ENCODE measurements around the gene TRIP13. TPM values are rescaled to one million over a fixed set of nuclear protein-coding genes. Genes with fewer than 3 reads are reported as not detected.
A peak's percentile ranks its signal among the peaks of the same experiment; 100 is the strongest.

Gene TRIP13
- total RNA-seq, 1 experiment from 2014 or later, result 60.2 TPM

DNA sequence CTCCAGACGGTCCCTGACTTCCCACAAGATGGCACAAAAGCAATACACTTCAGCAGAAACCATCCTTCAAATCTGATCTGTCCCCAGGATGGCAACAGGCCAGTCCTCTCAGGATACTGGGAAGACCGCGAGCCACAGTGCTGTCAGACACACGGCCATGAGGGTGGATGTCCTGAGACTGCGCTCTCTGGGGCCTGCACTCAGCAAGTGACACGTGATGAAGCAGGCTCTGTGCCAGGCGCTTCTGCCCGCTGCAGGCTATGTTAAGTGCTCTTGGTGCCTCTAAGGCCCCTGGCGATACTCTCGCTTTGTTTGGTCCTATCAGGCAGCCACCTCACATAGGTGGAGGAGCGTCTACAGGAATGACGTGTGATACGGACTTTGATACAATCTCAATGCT, 7.2 kb upstream of the TRIP13 start:
- no peak for DNase-seq (ENCODE audit: low read depth)
- in situ Hi-C loops (cut with HindIII; ENCODE audit: low pct_unique_long_range_greater_than_20kb, low sequenced_read_pairs), result no loop called here

DNA sequence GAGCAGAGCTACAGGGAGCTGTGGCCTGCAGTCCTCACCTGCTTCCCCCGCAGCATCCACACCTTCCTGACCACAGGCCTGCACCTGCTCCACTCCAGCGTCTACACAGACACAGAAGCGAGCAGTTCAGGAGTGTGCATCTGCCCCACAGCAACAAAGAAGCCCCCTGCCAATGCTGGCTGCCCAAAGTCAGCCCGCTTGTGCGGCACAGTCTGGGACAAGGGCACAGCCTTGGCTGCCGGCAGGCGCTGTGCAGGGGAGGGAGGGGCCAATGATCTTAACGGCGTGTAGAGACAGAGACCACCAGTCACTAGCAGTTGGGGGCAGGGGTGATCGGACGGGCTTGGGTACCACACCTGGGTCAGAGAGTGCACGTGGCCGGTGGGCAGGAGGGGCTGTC, 6.6 kb upstream of the TRIP13 start:
- DNase-seq (ENCODE audit: low read depth), result no peak
- in situ Hi-C loops (cut with HindIII; ENCODE audit: low pct_unique_long_range_greater_than_20kb, low sequenced_read_pairs), result no loop called here

DNA sequence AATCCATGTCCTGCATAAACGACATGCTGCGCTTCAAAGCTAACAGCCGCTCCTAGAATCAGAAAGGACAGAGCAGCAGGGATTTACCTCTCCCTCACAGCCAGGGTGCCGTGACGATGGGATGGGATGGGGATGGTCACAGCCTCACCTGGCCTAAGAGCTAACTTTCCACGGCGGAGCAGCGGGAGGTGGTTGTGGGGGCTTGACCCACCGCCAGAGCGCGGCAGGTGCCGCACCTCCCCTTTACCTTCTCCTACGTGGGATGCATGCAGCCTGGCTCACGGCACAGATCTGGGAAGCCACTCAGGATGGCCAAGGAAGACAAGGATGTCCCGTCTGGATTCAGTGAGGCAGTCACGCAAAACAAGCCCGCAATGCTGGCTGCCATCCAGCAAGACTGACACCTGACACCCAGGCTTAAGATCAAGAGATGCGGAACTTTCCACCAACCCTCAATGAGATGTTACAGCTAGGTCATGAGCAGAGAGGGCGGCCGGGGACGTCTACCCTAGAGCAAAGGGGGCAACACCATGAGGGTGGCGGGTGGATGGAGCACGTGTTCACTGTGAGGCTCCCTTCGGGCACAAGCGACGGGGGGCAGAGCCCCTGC, 5.9 kb upstream of the TRIP13 start:
- no peak for DNase-seq (ENCODE audit: low read depth)
- in situ Hi-C loops (cut with HindIII; ENCODE audit: low pct_unique_long_range_greater_than_20kb, low sequenced_read_pairs), result no loop called here

DNA sequence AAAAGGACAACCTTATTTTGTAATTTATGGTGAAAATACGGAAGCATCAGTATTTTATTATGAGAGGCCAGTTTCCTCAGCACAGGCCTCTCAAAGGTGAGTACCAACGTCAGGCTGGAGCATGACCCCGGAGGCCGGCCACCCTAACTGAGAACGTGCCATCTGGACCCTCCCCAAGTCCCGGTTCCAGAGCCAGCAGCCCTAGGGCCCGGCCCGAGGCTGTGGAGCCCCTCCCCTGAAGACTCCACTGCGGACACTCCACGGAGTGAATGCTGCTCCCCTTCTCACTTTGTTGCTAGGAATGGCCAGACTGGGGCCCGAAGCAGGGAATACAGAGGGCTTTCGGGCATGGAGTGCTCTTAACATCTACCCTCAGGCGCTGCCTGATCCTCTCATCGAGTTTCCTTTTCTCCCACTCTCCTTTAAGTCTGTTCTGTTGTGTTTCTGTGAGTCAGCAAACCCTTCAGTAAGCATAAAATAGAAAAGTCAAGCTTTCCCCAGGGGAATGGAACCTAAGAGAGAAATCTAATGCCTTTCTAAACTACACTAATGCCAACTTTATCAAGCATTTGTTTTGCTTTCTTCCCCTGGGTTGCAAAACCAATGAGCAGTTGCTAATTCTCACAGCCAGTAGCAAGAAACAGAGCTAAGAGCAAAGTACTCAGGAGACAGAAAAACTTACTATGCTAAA, 4.6 kb upstream of the TRIP13 start:
- DNase-seq (ENCODE audit: low read depth), result no peak

DNA sequence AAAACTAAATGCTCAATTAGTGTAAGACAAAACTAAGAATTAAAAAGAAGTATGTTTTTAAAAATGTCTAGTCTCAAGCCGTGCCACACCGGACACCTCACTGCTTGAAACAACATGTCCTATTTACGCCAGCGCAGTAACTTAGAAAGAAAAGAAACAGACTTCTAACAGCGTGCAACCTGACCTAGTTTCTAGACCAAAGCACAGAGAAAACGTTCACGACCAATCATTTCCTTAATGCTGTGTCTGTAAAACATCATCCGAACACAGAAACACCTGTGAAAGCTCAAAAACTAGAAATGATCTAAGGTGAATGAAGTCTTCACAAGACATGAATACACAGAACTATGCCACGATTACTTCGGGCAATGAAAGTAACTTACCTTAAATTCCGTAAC, 4.0 kb upstream of the TRIP13 start:
- in situ Hi-C loops (cut with HindIII; ENCODE audit: low pct_unique_long_range_greater_than_20kb, low sequenced_read_pairs), result no loop called here

More for the DNA sequence above, 4.6 kb upstream of the TRIP13 start:
- in situ Hi-C loops (cut with HindIII; ENCODE audit: low pct_unique_long_range_greater_than_20kb, low sequenced_read_pairs), result no loop called here

DNA sequence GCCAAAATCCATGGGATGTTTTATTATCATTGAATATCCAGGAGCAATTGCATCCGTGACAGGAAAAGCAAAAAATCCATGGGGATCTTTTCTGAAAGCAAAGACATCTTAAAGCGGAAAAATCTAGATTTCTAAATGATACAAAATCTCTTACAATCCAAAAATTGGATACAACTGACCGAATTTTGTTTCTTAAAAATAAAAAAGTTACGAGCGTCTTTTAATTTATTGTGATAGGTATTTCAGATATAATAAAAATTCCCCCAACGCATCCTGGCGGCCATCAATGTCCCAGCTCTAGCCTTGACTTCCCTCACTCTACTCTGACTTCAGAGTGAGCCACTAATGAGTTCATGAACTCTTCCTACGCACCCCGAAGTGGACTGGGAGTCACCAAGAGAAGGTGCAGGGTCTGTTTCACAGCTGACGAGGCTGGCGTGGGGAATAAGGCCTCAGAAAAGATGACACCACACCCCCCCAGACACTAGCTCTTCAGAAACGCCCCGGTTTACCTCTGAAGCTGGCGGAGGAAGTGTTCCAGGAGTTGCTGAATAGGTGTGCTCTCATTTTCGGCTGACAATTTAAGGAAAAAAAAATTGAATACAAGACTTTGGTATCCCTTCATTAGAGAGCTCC, 3.5 kb upstream of the TRIP13 start:
- no peak for DNase-seq (ENCODE audit: low read depth)
- in situ Hi-C loops (cut with HindIII; ENCODE audit: low pct_unique_long_range_greater_than_20kb, low sequenced_read_pairs), result no loop called here

More for the DNA sequence above, 4.0 kb upstream of the TRIP13 start:
- no peak for DNase-seq (ENCODE audit: low read depth)

DNA sequence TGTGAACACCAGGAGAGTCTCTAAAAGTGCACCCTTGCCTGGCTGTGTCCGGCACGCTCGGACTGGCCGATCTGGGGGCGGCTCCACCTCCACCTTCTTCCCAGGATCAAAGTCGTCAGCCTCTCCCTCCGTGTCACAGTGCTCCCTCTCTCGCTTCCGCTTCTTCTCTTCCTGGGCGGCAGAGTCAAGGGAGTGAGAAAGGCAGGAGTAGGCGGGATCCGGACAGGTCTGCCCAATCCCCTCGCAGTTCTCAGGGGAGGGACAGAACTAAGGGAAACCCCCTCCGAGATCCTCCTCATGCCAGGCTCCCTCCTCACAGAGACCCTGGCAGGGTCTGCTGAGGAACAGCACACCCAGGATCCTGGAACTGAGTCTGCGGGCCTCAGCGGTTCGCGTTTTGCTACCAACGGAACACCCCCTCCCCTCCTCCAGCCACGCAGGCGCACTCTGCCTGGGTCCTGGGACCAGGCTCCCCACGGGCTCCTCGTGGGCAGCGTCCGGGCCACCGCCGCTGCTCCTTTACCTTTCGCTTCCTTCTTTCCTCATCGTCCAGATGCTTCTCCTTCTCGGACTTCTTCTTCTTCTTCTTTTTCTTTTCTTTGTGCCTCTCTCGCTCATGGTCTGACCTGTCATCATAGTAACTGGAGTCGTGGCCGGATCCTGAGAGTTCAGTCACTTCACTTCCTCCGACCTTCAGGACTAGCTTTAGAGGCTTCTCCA, 1.4 kb upstream of the TRIP13 start:
- DNase-seq (ENCODE audit: low read depth), result peak; percentile 88

DNA sequence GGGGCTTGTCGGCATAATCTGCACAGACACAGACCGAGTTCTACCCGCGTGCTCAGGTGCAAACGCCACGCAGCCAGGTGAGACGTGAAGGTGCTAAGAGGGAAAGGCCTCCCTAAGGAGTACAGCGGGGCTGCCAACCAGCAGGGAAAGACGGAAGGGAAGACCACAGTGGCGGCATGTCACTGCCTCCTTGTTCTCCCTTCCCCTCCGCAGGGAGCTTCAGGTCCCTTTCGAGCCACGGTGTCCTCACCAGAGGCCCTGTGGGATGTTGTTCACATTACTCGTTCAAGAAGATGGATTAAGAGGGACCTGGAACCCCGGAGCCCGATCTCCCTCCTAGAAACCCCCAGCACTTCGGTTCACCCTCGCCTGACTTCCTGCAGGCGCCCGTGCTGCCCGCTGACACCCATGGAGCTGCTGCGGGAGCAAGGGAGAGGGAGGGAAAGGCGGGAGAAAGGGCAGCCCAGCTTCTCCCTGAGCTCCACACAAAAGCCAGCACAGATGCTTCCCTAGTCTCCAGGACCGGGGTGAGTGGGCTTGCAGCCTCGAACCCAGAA, 769 bp upstream of the TRIP13 start:
- in situ Hi-C loops (cut with HindIII; ENCODE audit: low pct_unique_long_range_greater_than_20kb, low sequenced_read_pairs), result no loop called here
- peak; percentile 38 for DNase-seq (ENCODE audit: low read depth)

More for the DNA sequence above, 1.4 kb upstream of the TRIP13 start:
- in situ Hi-C loops (cut with HindIII; ENCODE audit: low pct_unique_long_range_greater_than_20kb, low sequenced_read_pairs), result no loop called here

DNA sequence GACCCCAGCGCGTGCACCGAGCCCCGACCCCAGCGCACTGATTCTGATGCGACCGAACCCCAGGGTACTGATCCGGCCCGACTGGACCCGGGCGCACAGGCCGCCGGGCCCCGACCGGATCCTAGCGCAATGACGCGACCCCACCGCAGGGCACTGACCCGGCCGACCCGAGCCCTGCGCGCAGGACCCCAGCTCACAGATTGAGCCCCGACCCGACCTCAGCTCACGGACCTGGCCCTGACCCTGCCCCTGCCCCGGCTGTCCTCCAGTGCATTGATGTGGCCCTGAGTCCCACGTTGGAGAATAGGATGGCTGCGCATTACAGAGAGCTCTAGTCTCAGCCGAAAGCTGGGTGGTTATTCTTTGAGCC, 438 bp downstream of the TRIP13 start:
- in situ Hi-C loops (cut with HindIII; ENCODE audit: low pct_unique_long_range_greater_than_20kb, low sequenced_read_pairs), result no loop called here
- no peak for DNase-seq (ENCODE audit: low read depth)

DNA sequence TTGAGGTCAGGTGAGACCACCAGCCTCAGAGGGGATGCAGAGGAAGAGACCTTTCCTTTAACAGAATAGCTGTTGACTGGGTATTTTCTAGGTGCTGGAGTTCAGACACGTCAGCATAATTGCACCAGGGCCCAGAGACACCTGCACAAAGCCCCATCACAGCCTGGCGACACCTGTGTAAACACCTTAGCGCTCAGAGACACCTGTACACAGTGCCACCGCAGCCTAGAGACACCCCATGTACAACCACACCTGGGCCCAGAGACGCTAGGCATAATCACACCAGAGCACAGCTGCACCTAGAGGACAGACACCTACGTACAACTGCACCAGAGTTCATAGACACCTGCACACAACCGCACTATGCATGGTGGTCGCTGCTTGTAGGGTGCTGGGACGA, 1.0 kb downstream of the TRIP13 start:
- in situ Hi-C loops (cut with HindIII; ENCODE audit: low pct_unique_long_range_greater_than_20kb, low sequenced_read_pairs), result no loop called here
- DNase-seq (ENCODE audit: low read depth), result no peak

DNA sequence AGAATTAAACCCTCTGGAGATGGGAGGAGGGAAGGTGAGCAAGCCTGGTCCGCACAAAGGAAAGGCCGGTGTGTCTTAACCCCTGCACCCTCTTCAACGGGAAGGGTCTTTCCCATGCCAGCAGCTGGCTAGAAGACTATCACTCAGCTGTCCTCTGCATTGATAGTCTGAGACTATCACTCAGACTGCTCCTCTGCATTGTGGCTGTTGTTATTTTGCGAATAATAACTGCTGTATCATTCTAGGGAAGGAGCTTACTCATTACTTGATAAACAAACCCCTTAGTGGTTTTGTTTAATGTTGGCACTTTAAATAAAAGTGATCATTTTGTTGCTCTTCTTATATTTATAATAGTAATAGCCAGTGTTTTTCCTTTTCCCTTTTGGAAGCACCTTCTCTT, 8.1 kb downstream of the TRIP13 start:
- DNase-seq (ENCODE audit: low read depth), result no peak
- in situ Hi-C loops (cut with HindIII; ENCODE audit: low pct_unique_long_range_greater_than_20kb, low sequenced_read_pairs), result no loop called here

DNA sequence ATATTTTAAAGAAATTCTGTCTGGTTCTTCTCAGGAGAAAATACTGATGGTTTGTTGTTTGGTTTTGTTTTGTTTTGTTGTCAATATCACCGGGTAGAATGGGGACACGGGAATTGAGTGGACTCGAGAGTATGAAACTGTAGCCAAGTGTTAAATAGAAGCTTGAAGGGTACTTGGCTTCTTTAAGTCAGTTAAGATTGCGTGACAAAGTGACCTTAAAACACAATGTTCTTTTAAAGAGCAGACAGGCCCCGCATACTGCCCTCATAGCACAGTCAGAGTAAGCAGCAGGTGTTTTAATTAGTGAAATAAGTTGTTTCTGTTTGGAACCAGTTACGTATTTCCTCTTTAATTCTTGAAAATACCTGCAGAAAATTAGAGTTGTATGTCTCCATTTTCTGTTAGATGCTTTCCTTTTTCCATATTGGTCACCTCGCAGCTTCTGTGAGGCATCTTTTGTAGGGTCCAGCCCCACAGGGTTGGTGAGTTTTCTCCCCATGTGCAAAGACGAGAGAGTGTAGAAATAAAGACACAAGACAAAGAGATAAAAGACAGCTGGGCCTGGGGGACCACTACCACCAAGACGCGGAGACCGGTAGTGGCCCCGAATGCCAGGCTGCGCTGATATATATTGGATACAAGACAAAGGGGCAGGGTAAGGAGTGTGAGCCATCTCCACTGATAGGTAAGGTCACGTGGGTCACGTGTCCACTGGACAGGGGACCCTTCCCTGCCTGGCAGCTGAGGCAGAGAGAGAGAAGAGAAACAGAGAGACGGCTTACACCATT, 9.6 kb downstream of the TRIP13 start:
- DNase-seq (ENCODE audit: low read depth), result no peak
- in situ Hi-C loops (cut with HindIII; ENCODE audit: low pct_unique_long_range_greater_than_20kb, low sequenced_read_pairs), result no loop called here

DNA sequence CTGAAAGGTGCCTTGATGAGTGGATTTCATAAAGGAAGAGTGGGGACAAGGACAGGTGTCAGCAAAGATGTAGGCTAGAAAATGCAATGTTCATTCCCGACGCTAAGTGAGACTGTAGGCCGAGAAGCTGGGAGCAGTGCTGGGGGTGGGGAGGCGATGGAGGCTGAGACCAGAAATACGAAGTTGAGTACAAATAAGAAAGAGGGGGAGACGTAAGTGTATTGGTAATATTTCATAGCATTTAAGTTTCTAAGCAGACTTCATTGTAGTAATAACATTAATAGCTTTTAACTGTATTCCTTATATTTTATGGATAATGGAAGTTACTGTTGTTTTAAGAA, 11.0 kb downstream of the TRIP13 start:
- no peak for DNase-seq (ENCODE audit: low read depth)
- in situ Hi-C loops (cut with HindIII; ENCODE audit: low pct_unique_long_range_greater_than_20kb, low sequenced_read_pairs), result no loop called here

DNA sequence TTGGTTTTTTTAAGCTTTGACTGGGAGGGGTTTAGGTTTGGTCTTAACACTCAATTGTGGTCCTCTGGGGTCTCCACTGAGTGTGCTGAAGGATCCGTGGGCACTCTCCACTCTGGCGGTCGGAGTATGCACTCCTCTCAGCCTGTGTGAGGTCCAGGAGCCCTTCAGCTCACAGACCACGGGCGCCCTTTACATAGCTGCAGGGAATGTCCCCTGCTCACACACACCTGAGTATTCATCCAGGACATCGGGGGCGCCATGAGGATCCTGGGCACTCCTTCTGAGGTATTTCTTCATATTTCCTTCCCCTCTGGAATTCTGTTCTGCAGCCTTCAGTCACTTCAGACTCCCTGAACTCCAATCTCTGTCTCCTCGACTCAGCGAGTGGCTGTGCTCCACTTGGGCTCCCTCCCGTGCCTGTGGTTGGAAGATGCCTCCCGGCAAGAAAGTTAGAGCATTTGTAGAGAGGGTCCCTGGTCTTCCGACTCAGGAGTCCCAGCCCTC, 12.5 kb downstream of the TRIP13 start:
- in situ Hi-C loops (cut with HindIII; ENCODE audit: low pct_unique_long_range_greater_than_20kb, low sequenced_read_pairs), result no loop called here
- no peak for DNase-seq (ENCODE audit: low read depth)

DNA sequence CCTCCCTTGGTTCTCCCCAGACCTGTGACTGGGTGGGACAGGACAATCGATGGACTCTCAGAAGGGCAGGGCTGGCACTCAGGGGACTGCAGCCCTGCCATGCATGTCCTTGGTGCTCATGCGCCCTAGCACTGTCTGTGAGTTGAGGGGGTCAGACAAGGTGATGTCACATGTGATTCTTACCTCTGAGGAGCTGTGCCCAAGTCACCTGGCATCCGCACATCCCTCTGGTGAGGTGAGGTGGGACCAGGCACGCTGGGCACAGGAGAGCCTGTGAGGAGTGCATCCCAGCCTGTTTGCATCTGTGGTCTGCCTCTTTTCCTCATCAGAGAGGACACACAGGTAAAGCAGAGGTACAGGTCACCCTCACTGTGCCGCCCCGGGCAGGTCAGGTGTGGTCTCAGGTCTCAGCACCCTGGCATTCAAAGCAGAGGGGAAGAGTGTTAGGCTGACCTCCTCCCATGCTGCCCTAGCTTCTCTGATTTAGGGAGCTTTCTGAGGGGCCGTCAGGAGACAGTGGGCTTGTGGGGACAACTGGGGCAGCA, 14.8 kb downstream of the TRIP13 start:
- in situ Hi-C loops (cut with HindIII; ENCODE audit: low pct_unique_long_range_greater_than_20kb, low sequenced_read_pairs), result no loop called here
- no peak for DNase-seq (ENCODE audit: low read depth)

DNA sequence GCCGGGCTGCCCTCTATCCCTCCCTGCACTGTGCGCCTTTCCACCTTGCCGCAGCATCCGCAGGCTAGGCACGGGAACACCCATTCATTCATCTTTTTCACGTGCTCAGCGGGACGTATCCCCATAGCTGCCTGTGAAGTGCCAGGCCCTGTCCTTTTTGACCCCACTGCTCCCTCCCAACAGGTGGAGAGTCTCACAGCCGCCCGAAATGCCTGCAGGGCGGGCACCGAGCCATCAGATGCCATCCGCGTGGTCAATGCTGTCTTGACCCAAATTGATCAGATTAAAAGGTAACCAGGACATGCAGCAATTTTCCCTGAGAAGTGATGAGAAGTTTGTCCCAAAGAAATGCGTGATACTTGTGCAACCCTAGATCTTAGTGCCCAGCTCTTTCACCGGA, 15.5 kb downstream of the TRIP13 start:
- in situ Hi-C loops (cut with HindIII; ENCODE audit: low pct_unique_long_range_greater_than_20kb, low sequenced_read_pairs), result no loop called here
- DNase-seq (ENCODE audit: low read depth), result no peak

DNA sequence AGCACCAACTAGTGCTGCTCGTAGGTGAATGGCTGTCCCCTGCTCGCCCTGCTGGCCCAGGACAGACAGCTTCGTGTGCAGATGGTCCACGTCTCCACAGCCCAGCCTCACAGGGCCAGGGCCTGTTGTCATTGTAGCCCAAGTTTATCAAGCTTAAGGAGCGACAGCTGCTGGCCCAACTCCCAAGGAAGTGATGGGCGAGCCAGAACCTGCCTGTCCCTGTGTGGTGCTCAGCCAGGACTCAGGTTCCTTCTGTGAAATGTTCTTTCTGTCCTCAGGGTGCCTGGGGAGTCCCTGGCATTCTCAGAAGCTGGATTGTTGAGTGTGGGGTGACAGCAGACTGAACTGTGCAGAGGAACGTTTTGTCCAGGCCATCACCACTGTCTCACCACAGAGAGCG, 16.4 kb downstream of the TRIP13 start:
- DNase-seq (ENCODE audit: low read depth), result no peak
- in situ Hi-C loops (cut with HindIII; ENCODE audit: low pct_unique_long_range_greater_than_20kb, low sequenced_read_pairs), result no loop called here
